Liver (tissue), 9 donors: ENCODE results near the gene OOSP3. TPM values are rescaled to one million over a fixed set of nuclear protein-coding genes. Genes with fewer than 3 reads are reported as not detected.

Experiments used
- DNase-seq: peaks from one replicate; pipeline ENCODE4 v3.0.0-alpha.2; 2017; ENCODE audit warnings: low spot score
- H3K27ac ChIP-seq, 2 donors: one replicate each; pipeline ENCODE4 v1.7.0; 2013; ENCODE audit warnings: inconsistent platforms in 2 of 2, low read length in 2 of 2, control low read depth in 1 of 2, low read depth in 1 of 2, mild to moderate bottlenecking in 1 of 2
- H3K27me3 ChIP-seq, 4 donors: one replicate each; pipeline versions ENCODE4 v1.6.1 to v1.7.0; 2013; ENCODE audit warnings: low read length in 3 of 4, inconsistent platforms in 1 of 4, mild to moderate bottlenecking in 1 of 4, moderate library complexity in 1 of 4; ENCODE audit not compliant: control insufficient read depth in 4 of 4, insufficient read depth in 4 of 4
- H3K36me3 ChIP-seq, 4 donors: one replicate each; pipeline versions ENCODE4 v1.6.1 to v1.7.0; 2013; ENCODE audit warnings: low read length in 3 of 4, mild to moderate bottlenecking in 3 of 4, low read depth in 1 of 4, moderate library complexity in 1 of 4; ENCODE audit not compliant: control insufficient read depth in 4 of 4, insufficient read depth in 3 of 4
- H3K4me1 ChIP-seq, 4 donors: one replicate each; pipeline versions ENCODE4 v1.6.1 to v1.7.0; 2013; ENCODE audit warnings: low read length in 3 of 4, mild to moderate bottlenecking in 3 of 4, moderate library complexity in 1 of 4; ENCODE audit not compliant: control insufficient read depth in 4 of 4, insufficient read depth in 4 of 4
- H3K4me3 ChIP-seq, 3 donors: one replicate each; pipeline versions ENCODE4 v1.6.1 to v1.7.0; 2013; ENCODE audit warnings: low read length in 3 of 3, control low read depth in 1 of 3, low read depth in 1 of 3, mild to moderate bottlenecking in 1 of 3
- H3K9ac ChIP-seq, 2 donors: one replicate each; pipeline ENCODE4 v1.7.0; 2013; ENCODE audit warnings: low read length in 2 of 2, mild to moderate bottlenecking in 2 of 2, moderate library complexity in 2 of 2, control low read depth in 1 of 2, low read depth in 1 of 2
- H3K9me3 ChIP-seq, 4 donors: one replicate each; pipeline versions ENCODE4 v1.6.1 to v1.7.0; 2013; ENCODE audit warnings: low read length in 3 of 4; ENCODE audit not compliant: control insufficient read depth in 4 of 4
- ATF3 ChIP-seq: IDR thresholded peaks from 2 replicates; pipeline ENCODE4 v1.6.1; 2016; ENCODE audit warnings: antibody characterized with exemption
- FOXA1 ChIP-seq: IDR thresholded peaks from 2 replicates; pipeline ENCODE4 v1.6.1; 2016; ENCODE audit warnings: antibody characterized with exemption
- FOXA2 ChIP-seq: IDR thresholded peaks from 2 replicates; pipeline ENCODE4 v1.6.1; 2016; ENCODE audit warnings: antibody characterized with exemption
- GABPA ChIP-seq, 2 donors: IDR thresholded peaks in 1 of 2; conservative IDR thresholded peaks in 1 of 2; 2 replicates each; pipeline ENCODE4 v1.6.1; 2016; ENCODE audit warnings: antibody characterized with exemption in 2 of 2, mild to moderate bottlenecking in 1 of 2, moderate library complexity in 1 of 2
- HNF4A ChIP-seq, 2 donors: conservative IDR thresholded peaks; 2 replicates each; pipeline ENCODE4 v1.6.1; 2016; ENCODE audit warnings: antibody characterized with exemption in 2 of 2, mild to moderate bottlenecking in 2 of 2
- HNF4G ChIP-seq: IDR thresholded peaks from 2 replicates; pipeline ENCODE4 v1.6.1; 2016; ENCODE audit warnings: antibody characterized with exemption
- JUND ChIP-seq, 2 donors: IDR thresholded peaks; 2 replicates each; pipeline ENCODE4 v1.6.1; 2016; ENCODE audit warnings: antibody characterized with exemption in 2 of 2
- NR2F2 ChIP-seq: IDR thresholded peaks from 2 replicates; pipeline ENCODE4 v1.6.1; 2016; ENCODE audit warnings: antibody characterized with exemption
- RAD21 ChIP-seq, 2 donors: IDR thresholded peaks; 2 replicates each; pipeline ENCODE4 v1.6.1; 2016; ENCODE audit warnings: antibody characterized with exemption in 2 of 2, mild to moderate bottlenecking in 2 of 2
- REST ChIP-seq: IDR thresholded peaks from 2 replicates; pipeline ENCODE4 v1.6.1; 2016; ENCODE audit warnings: antibody characterized with exemption, mild to moderate bottlenecking
- ZBTB33 ChIP-seq: IDR thresholded peaks from 2 replicates; pipeline ENCODE4 v1.6.1; 2016; ENCODE audit warnings: antibody characterized with exemption
- WGBS: extraction: QIAGEN DNeasy Blood & Tissue Kit; methylation state at CpG from one replicate; pipeline ENCODE4 v1.1.7; 2013; 5-methylcytosine and 5-hydroxymethylcytosine counted together
- polyA plus RNA-seq, 2 donors: library from polyadenylated mRNA; stranded (reverse) in 1 of 2; unstranded in 1 of 2; fragments of 200-250 nt in 1 of 2; fragments of >200 nt in 1 of 2; fragmentation: Nextera tagmentation in 1 of 2; extraction: Ambion mirVana in 1 of 2; gene quantifications; one replicate each; pipeline versions ENCODE4 v1.2.1 to v1.2.3, GENCODE V29; 2013 to 2015
- total RNA-seq, 2 donors: library from RNA; depleted of rRNA; stranded (reverse); fragments of >200 nt; gene quantifications; one replicate each; pipeline ENCODE4 v1.2.3, GENCODE V29; 2014
- donor health status: healthy.
- donor health status: healthy.
- donor health status: healthy.
- donor health status: healthy.
- donor health status: healthy.

The OOSP3 gene
- total and polyA plus RNA-seq, 4 donors, result not detected

GRCh38 chr11:59943997-59944714 lies 65.6 kb downstream of the OOSP3 start:
- TF ChIP-seq FOXA1 (no peak), GABPA (IDR thresholded peaks at IDR 0.05 in 1 of 2, conservative IDR thresholded peaks at IDR 0.05 in 1 of 2) (no peak), RAD21 (IDR thresholded peaks at IDR 0.05) (no peak), FOXA2 (no peak), ZBTB33 (no peak), JUND (IDR thresholded peaks at IDR 0.05) (no peak), HNF4G (no peak), REST (no peak), ATF3 (no peak), NR2F2 (no peak), HNF4A (conservative IDR thresholded peaks at IDR 0.05) (no peak)
- H3K9ac ChIP-seq, result no peak overlapping the region
- whole genome bisulfite sequencing, result 85% methylated on average over 3 of the region's 3 CpGs

GRCh38 chr11:59944720-59945119 lies 66.1 kb downstream of the OOSP3 start:
- no peak overlapping the region for H3K9ac ChIP-seq
- 71% methylated on average over 2 of the region's 2 CpGs for WGBS
- H3K9me3 ChIP-seq, result peaks cover 0 to 2% (median 0%) of the 10 kb centered on the region in 4 donors
- H3K27me3 ChIP-seq, result peaks cover 0 to 6% (median under 1%) of the 10 kb centered on the region in 4 donors
- TF ChIP-seq FOXA2 (no peak), HNF4A (conservative IDR thresholded peaks at IDR 0.05) (no peak)
- H3K4me3 ChIP-seq, result no peak overlapping the region
- no peaks in the 10 kb centered on the region for H3K36me3 ChIP-seq
- H3K4me1 ChIP-seq, result no peaks in the 10 kb centered on the region
- no peak overlapping the region for H3K27ac ChIP-seq
- no peak for DNase-seq

More at GRCh38 chr11:59943997-59944714, 65.6 kb downstream of the OOSP3 start:
- no peaks in the 10 kb centered on the region for H3K36me3 ChIP-seq
- H3K4me3 ChIP-seq, result no peak overlapping the region
- peaks cover 0 to 2% (median 0%) of the 10 kb centered on the region in 4 donors for H3K9me3 ChIP-seq
- H3K27me3 ChIP-seq, result peaks cover 0 to 6% (median under 1%) of the 10 kb centered on the region in 4 donors
- no peak for DNase-seq
- no peaks in the 10 kb centered on the region for H3K4me1 ChIP-seq
- no peak overlapping the region for H3K27ac ChIP-seq

Other genes starting within 250 kb of the OOSP3 start
- gene PATL1, start 209.7 kb upstream of the OOSP3 start, total RNA-seq, result 10 to 100 TPM in 1 of 2 donors, 1 to 10 TPM in 1; 4.9 to 14.4 TPM
- gene PATL1, start 209.7 kb upstream of the OOSP3 start, polyA plus RNA-seq, result 10 to 100 TPM; 10.4 to 14.7 TPM
- gene OR10V1, start 164.9 kb upstream of the OOSP3 start, total RNA-seq, result not detected
- not detected for gene OR10V1, start 164.9 kb upstream of the OOSP3 start, polyA plus RNA-seq
- 1 to 10 TPM; 7.0 to 8.5 TPM for gene STX3, start 123.4 kb upstream of the OOSP3 start, total RNA-seq
- gene STX3, start 123.4 kb upstream of the OOSP3 start, polyA plus RNA-seq, result 1 to 10 TPM; 3.3 to 4.7 TPM
- 10 to 100 TPM; 24.9 to 33.5 TPM for gene MRPL16, start 68.0 kb upstream of the OOSP3 start, total RNA-seq
- gene MRPL16, start 68.0 kb upstream of the OOSP3 start, polyA plus RNA-seq, result 10 to 100 TPM; 45.7 to 54.9 TPM
- gene CBLIF, start 33.3 kb upstream of the OOSP3 start, total RNA-seq, result not detected
- not detected for gene CBLIF, start 33.3 kb upstream of the OOSP3 start, polyA plus RNA-seq
- gene TCN1, start 12.3 kb upstream of the OOSP3 start, total RNA-seq, result 1 to 10 TPM in 1 of 2 donors, under 1 TPM in 1; 0.08 to 4.7 TPM
- under 1 TPM in 1 of 2 donors, not detected in 1; 0.17 TPM for gene TCN1, start 12.3 kb upstream of the OOSP3 start, polyA plus RNA-seq
- not detected for gene OOSP1, start 59.6 kb downstream of the OOSP3 start, total RNA-seq
- gene OOSP1, start 59.6 kb downstream of the OOSP3 start, polyA plus RNA-seq, result not detected
- not detected for gene OOSP4A, start 85.3 kb downstream of the OOSP3 start, total RNA-seq
- gene OOSP4A, start 85.3 kb downstream of the OOSP3 start, polyA plus RNA-seq, result not detected
- gene OOSP4B, start 138.4 kb downstream of the OOSP3 start, total RNA-seq, result not detected
- gene OOSP4B, start 138.4 kb downstream of the OOSP3 start, polyA plus RNA-seq, result not detected
- not detected for gene OOSP2, start 161.6 kb downstream of the OOSP3 start, total RNA-seq
- gene OOSP2, start 161.6 kb downstream of the OOSP3 start, polyA plus RNA-seq, result not detected
- gene MS4A3, start 177.9 kb downstream of the OOSP3 start, total RNA-seq, result 10 to 100 TPM in 1 of 2 donors, under 1 TPM in 1; 0.08 to 43.9 TPM
- under 1 TPM; 0.22 to 0.25 TPM for gene MS4A3, start 177.9 kb downstream of the OOSP3 start, polyA plus RNA-seq
- gene MS4A2, start 209.9 kb downstream of the OOSP3 start, total RNA-seq, result under 1 TPM; 0.08 to 0.37 TPM
- gene MS4A2, start 209.9 kb downstream of the OOSP3 start, polyA plus RNA-seq, result under 1 TPM in 1 of 2 donors, not detected in 1; 0.32 TPM